Stimulated activated CD4-positive, alpha-beta T cell treated with anti-CD3 and anti-CD28 coated beads, Interleukin-12 subunit alpha, Interleukin-12 subunit beta, amount 100 ng/mL, for 48 hours (primary cell): ENCODE results near the gene GSS.

Source experiments
- DNase-seq, 3 donors: peaks; one replicate each; pipeline ENCODE4 v3.0.0-alpha.2; 2020; ENCODE audit warnings: low read depth in 2 of 3, low spot score in 1 of 3

GSS gene

GRCh38 chr20:34993941-34994508, 38.4 kb upstream of the GSS start:
- DNase-seq: no peak

- DNase-seq: no peak
These were observed 37.3 kb upstream of the GSS start for GRCh38 chr20:34992751-34993417.

DNA sequence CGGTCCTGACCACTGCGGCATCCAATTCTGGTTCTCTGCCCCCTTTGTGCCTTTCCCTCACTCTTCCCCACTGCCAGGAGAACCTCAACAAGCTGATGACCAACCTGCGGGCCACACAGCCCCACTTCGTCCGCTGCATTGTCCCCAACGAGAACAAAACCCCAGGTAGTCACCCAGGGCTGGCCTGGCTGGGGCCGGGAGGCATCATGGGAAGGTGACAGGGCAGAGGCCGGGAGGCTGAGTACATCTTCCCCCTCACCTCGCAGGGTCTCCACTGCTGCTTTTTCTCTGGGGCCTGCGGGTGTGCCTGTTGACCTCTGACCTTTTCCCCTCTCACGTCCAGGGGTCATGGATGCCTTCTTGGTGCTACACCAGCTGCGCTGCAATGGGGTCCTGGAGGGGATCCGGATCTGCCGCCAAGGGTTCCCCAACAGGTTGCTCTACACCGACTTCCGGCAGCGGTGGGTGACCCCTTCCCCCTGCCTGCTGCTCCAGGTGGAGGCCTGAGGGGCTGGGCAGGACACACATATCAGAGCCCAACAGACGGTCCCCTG, 35.1 kb upstream of the GSS start:
- DNase-seq: no peak

GRCh38 chr20:34990231-34990630, 34.6 kb upstream of the GSS start:
- DNase-seq: no peak

DNA sequence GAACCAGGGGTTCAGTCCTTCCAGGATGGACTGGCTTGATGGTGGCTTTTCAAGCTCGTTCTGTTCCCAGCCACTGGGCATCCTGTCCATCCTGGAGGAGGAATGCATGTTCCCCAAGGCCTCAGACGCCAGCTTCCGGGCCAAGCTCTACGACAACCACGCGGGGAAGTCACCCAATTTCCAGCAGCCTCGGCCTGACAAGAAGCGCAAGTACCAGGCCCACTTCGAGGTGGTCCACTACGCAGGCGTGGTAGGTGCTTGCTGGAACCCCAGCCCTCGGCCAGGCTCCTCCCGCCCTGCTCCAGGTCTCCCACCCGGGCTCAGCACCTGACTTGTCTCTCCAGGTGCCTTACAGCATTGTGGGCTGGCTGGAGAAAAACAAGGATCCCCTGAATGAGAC, 34.1 kb upstream of the GSS start:
- no peak for DNase-seq

GRCh38 chr20:34989118-34989517, 33.5 kb upstream of the GSS start:
- no peak for DNase-seq

- DNase-seq: no peak
These were observed 32.6 kb upstream of the GSS start for GRCh38 chr20:34988191-34988540.

- no peak for DNase-seq
These were observed 31.9 kb upstream of the GSS start for GRCh38 chr20:34987288-34988190.

GRCh38 chr20:34986311-34987287, 31.0 kb upstream of the GSS start:
- no peak for DNase-seq

GRCh38 chr20:34985461-34986310, 30.1 kb upstream of the GSS start:
- no peak for DNase-seq

DNA sequence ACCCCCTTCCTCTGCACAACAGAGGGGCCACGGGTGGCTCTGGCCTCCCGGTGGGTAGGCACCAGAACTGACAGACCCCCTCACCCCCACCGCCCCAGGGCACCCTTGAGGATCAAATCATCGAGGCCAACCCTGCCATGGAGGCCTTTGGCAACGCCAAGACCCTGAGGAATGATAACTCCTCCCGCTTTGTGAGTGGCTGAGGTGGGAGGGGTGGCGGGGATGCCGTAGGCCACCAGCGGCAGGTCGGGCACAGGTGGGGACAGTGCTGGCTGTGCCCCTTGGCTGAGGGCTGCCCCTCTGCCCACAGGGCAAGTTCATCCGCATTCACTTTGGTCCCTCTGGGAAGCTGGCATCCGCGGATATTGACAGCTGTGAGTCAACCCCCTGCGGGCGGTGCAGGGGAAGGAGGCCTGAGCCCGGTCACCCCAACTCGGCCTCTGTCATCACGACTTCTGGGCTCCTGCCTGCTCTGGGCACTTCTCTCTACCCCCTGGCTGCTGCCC, 29.2 kb upstream of the GSS start:
- DNase-seq: no peak

DNA sequence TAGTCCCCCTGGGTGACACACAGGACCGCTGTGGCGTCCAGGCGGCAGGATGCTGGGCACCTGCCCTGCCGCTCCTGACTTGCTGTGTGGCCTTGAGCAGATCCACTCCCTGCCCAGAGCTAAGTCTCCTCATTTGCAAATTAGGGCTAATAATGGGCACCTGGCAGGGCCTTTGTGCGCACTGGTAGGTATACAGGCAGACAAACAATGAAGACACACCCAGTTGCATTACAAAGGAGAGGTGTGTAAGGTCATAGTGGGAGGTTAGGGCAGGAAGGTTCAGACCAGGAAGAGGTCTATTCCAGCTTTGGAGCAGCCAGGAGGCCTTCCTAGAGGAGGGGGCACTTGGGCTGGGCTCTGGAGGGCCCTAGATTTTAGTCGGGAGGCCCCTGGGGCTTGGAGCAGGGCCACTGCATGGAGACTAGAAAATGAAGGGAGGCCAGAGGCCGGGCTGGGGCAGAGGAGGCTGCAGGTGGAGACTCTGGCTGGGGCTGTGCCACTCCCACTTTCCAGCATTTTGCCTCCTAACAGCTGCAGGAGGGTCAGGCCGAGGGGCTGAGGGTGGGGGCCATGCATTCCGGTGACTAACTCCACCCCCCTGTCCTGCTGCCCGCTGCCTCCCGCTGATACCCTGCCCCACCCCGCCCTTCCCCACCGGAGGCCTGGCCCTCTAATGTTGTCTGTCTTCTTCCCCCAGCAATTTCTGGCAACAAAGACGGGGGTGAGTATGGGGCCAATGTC, 28.6 kb upstream of the GSS start:
- no peak for DNase-seq

GRCh38 chr20:34983089-34983820, 27.6 kb upstream of the GSS start:
- DNase-seq: no peak

DNA sequence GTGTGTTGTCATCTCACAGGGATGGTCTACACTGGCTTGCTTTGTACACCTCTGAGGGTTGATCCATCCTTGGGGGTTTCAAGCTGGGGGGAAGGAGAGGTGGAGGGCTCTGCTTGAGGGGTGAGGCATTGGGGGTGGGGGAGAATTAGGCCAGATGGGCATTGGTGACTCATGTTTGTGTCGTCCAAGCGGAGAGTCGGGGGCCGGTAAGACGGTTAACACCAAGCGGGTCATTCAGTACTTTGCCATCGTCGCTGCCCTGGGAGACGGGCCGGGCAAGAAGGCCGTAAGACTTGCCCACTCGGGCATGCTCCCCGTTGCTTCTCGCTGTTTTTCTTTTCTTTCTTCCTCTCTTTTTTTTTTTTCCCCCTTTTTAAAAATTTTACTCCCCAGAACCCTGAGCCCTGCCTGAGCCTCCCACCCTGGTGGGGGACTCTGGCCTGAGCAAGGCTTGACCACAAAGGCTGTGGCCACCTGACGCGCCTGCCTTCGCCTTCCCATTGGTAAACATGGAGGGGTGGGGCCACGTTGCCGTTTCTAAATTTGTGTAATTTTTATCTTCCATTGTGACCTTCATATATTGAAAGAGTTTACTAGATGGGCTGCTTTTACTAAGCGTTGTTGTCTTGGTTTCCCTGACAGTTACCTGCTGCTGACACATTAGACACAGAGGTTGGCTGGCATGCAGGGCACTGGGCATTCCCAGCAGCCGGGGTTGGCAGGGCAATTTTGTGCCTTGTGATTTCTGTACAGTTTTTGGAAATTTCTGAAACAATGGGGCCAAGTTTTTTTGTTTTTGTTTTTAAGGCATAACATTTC, 26.9 kb upstream of the GSS start:
- DNase-seq: no peak

DNA sequence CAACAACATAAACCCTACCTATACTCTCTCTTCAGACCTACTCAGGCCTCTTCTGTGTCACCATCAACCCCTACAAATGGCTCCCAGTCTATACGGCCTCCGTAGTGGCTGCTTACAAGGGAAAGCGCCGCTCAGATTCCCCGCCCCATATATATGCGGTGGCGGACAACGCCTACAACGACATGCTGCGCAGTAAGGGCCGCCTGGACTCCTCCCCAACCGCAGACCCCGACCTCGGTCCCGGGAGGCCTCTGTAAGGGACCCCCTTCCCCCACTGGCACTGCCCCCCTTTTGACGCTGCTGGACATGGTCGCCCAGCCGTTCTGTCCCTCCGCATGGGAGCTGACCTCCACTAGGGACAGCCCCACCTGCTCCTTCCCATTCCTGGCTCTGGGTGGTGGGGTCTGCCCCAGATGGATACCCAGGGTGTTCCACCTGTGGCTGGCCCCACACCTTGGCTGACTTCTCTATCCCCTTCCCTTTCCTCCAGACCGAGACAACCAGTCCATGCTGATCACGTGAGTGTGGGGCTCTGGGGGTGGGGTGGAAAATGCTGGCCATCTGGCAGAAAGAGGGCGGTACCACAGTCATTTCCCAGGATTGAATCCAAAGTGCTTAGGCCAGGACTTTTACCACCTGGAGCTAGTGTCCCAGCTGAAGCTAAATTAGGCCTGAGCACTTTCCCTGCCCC, 25.1 kb upstream of the GSS start:
- DNase-seq: no peak

- no peak for DNase-seq
These were observed 24.0 kb upstream of the GSS start for GRCh38 chr20:34979366-34980153.
